Activated CD8-positive, alpha-beta memory T cell treated with anti-CD3 and anti-CD28 coated beads for 4 hours (primary cell): ENCODE results near the gene APOM.

Source experiments
- DNase-seq, 2 donors: peaks; one replicate each; pipeline ENCODE4 v3.0.0-alpha.2; 2020; ENCODE audit warnings: low read depth in 2 of 2

The APOM gene

GRCh38 chr6:31655349-31656237 is at the start of gene APOM:
APOM (plus strand) TSS chr6:31655894; CDS start chr6:31655967, 73 bp downstream.
- DNase-seq = no peak

DNA sequence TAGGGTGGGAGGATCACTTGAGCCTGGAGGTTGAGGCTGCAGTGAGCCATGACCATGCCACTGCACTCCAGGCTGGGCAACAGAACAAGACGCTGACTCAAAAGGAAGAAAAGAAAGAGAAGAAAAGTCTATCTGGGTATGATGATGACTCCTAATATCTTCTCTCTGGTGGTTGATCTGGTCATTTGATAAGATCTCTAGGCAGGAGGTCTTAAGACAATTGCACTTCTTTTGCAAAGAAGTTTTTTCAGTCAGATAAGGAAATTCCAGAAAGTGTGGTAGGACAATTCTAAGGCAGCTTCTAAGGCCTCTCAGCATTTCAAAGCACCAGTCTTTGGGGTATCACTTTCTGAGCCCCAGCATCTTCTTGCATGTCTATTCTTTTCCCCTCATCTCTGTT is 48.4 kb upstream of the APOM start:
- DNase-seq = no peak

- no peak for DNase-seq
Measured at GRCh38 chr6:31609519-31610406, 45.9 kb upstream of the APOM start.

DNA sequence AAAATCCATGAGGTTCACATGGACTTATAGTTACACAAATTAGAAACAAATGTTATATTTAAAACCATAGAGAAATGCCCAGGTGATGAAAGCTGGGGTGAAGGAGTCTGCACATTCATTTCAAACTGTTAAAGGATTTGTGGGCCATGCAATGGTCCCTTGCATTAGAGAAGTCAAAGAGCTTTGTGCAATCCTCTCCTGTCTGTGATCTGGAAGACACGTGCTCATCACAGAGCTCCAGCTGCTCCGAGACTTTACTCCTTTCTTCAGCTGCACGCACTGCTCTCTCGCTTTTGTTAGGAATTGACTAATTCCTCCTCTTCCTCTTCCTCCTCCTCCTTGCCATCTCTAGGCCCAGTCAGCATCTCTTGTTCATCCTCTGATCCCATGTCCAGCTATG is 44.7 kb upstream of the APOM start:
- no peak for DNase-seq

DNA sequence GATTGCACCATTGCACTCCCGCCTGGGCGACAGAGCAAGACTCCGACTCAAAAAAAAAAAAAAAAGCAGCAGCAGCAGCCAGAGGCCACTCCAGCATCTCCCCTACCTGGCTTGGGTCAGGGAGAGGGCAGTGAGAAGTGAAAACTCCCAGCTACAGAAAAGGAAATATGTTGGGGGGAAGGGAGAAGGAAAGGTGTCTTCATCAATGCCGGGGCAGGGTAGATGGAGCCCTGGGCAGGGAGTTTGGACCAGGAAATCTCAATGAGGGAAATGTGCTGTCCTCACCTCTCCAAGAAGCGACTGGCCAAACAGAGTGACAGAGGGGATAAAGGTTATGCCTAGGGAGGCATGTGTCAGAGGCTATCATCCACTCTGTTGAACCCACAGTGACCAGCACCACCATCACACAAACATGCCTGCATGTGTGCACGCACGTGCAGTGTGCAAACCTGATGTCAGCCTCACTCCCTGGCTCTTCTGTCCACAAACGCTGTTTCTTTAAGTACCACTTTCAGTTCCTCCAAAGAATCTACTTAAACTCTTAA is 41.5 kb upstream of the APOM start:
- DNase-seq = no peak

GRCh38 chr6:31614684-31615578 is 40.8 kb upstream of the APOM start, which contains the start of gene AIF1:
AIF1 (plus strand) TSS chr6:31615234; CDS start chr6:31615330, 96 bp downstream.
- DNase-seq = no peak

GRCh38 chr6:31615748-31616147 is 39.9 kb upstream of the APOM start:
- no peak for DNase-seq

GRCh38 chr6:31617010-31617409 is 38.7 kb upstream of the APOM start:
- no peak for DNase-seq

- peak; percentile 79 to 95 for DNase-seq
Measured at GRCh38 chr6:31619805-31620585, 35.7 kb upstream of the APOM start.

- DNase-seq = peak; percentile 64 to 95
Measured at GRCh38 chr6:31620586-31621319, 34.9 kb upstream of the APOM start, which contains the start of gene PRRC2A. PRRC2A (plus strand) TSS chr6:31620715; CDS start chr6:31622790, 2,075 bp downstream.

DNA sequence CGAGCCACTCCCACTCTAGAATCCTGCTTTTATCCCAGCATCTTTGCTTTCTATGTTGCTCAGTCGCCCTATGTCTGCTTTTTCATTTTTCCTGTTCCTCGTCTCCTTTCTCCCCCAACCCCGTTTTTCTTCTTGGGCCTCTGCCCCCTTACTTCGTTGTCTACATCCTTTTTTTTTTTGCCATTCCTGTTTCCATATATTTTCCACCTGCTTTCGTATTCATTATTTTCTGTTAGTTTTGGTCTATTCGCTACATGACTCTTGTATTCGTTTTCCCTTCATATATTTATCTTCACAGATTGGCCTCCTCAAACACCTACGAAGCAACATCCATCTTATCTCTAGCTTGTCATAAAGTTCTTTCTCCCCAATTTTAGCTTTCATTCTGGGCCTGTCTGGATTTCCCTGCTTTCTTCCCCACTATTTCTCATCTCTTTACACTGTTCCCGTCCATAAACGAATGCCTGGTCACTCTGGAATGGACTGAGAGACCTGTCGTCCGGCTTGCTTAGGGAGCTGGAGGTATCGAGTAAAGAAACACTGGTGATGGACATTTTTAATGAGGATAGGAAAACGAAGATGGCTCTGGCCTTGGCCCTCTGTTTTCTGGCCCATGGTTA is 34.3 kb upstream of the APOM start:
- no peak for DNase-seq

GRCh38 chr6:31621991-31622390 is 33.7 kb upstream of the APOM start:
- DNase-seq = no peak

GRCh38 chr6:31622684-31623091 is 33.0 kb upstream of the APOM start:
- no peak for DNase-seq

DNA sequence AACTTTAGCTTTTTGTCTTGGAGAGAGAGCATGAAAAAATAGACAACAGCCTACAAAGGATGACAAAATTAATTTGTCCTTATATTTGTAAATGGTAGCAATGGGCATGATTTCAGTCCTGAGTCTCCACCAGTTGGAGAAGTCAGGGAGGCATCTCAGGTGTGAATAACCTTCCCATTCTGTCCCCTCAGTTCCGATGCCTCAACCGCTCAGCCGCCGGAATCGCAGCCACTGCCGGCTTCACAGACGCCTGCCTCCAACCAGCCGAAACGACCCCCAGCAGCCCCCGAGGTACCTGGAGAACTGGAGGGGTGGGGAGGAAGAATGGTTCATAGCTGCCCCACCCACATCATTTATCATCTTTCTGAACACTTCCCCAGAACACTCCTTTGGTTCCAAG is 31.6 kb upstream of the APOM start:
- DNase-seq = no peak

DNA sequence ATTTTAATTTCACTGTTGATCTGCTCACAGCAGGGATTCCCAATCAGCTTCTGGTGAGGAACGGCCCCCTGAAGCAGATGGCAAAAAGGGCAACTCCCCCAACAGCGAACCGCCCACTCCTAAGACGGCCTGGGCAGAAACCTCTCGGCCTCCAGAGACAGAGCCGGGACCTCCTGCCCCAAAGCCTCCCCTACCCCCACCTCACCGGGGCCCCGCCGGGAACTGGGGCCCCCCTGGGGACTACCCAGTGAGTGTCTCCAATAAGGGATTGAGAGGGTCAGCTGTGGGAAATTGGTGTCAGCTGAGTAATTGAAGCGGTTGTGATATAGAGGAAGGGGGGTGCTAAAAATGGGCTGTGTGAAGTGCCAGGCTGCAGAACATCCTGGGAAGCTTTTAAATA is 28.7 kb upstream of the APOM start:
- DNase-seq = no peak

DNA sequence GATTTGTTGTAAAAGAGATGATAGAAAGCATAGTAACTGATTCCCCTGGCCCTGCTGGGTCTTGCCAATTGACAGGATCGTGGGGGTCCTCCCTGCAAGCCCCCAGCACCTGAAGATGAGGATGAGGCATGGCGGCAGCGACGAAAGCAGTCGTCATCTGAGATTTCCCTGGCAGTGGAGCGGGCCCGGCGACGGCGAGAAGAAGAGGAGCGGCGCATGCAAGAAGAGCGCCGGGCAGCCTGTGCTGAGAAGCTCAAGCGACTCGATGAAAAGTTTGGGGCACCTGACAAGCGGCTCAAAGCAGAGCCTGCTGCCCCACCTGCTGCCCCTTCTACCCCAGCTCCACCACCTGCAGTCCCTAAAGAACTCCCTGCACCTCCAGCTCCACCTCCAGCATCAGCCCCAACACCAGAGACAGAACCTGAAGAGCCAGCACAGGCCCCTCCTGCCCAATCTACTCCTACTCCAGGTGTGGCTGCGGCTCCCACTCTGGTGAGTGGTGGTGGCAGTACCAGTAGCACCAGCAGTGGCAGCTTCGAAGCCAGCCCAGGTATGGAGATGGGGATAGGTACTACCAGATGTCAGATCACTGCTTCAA is 27.9 kb upstream of the APOM start:
- DNase-seq = no peak

DNA sequence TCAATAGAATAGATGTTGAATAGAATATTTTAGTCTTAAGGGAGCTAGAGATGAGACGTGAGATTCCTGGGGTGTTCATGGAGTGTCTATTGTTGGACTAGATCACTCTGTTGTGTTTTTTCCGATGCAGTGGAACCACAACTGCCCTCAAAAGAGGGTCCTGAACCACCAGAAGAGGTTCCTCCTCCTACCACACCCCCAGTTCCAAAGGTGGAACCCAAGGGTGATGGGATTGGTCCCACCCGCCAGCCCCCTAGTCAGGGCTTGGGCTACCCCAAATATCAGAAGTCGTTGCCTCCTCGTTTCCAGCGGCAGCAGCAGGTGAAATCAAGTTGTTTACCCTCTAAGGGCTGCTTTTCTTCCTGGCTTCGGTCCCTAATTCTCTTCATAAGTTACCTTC is 26.7 kb upstream of the APOM start:
- no peak for DNase-seq

GRCh38 chr6:31630177-31630934 is 25.3 kb upstream of the APOM start:
- no peak for DNase-seq
